Stimulated activated CD8-positive, alpha-beta memory T cell treated with anti-CD3 and anti-CD28 coated beads, Interleukin-7, amount 100 ng/mL, for 1 hour (primary cell): ENCODE measurements around the gene LZTR1.

ENCODE experiments used
- DNase-seq, 2 donors: peaks; one replicate each; pipeline ENCODE4 v3.0.0-alpha.2; 2020; ENCODE audit warnings: low read depth in 2 of 2

Gene LZTR1

DNA sequence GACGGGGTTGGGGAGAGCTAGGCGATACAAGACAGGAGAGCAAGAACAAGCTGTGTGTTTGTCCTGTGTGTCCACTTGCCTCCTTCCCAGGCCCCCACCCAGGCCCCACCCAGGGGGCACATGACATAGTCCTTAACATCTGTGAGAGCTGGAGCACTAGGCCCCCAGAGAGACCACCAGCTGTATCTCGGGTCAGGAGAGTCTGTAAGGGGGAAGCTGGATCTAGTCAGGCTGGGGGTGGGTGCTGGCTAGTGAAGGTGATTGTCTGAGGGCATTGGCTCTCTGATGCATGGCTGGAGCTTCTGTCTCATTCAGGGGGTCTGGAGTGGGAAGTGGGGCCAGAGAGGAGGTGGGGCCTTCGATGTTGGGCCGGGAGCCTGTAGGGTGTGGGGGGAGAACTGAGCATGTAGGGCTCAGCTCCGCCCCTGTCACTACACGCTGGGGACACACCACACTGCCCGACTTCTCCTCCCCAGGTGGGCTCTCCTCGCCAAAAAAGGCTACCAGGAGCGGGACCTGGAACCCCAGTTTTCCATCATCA lies 33.4 kb downstream of the LZTR1 start:
- no peak for DNase-seq

DNA sequence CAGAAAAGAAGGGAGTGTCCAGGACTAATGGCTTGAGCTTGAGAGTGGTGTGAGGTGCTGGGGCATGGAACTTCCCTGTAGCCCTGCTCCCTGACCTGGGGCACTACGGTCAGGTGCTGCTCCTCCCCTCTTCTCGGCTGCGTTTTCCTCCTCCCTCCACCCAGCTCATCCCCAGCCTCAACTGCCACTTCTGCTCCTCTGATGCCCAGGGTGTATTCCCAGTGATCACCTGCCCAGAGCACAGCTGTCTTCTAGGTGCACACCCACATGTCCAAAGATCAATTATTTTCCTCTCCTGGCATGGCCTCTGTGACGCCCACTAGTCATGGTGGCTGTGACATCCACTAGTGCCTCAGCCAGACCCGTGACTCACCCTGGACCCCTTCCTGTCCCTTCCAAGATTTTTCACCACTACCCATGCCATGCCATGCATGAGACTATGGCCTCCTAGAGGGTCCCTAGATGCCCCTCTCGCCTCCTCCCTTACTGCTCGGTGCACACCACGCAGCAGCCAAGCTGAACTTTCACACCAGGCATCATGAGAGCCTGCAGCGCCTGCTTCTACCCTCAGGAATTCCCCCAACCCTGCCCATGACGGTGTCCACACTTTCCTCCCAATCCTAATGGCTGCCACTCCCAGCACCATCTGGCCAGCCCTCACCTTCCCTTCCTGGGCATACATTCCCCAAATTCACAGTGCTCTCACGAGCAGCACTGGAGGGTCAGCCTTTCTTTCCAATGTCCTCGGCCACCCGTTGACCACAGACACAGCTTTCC lies 34.7 kb downstream of the LZTR1 start:
- DNase-seq = no peak

DNA sequence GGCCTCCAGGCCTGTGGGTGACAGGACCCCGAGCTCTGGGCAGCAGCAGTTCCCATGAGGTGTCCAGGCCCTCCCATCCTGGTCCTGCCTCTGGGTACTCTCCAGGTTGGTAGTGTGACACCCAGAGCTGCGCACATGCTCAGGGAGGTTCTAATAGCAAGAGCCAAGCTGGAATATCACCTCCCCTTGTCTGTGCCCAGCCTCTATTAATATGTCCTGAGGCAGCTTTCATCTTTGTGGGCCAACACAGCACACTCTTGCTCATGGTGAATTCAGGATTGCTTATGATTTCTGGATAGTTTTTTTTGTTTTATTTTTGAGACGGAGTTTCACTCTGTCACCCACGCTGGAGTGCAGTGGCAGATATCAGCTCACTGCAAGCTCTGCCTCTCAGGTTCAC lies 36.2 kb downstream of the LZTR1 start:
- DNase-seq = no peak

DNA sequence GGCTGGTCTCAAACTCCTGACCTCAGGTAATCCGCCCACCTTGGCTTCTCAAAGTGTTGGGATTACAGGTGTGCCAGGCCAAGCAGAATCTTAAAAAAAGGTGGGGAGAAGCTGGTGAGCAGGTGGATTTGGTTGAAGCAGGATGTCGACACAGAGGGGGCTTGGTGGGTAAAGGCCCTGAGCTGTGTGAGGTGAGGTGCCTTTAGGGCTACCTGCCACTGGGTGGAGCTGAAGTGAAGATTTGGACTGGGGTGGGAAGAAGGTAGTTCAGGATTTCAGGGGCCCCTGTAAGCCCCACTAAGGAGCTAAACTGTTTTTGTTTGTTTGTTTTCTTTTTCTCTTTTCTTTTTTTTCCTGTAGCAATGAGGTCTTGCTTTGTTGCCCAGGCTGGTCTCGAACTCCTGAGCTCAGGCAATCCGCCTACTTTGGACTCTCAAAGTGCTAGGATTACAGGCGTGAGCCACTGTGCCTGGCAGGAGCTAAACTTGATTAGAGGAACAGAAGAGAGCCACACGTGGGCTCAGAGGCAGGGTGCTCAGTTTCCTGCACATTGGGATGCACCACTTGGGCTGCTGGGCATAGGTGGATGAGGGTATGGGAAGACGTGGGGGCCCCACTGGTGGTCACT lies 38.8 kb downstream of the LZTR1 start:
- DNase-seq = no peak

GRCh38 chr22:21022507-21022906 lies 40.4 kb downstream of the LZTR1 start:
- DNase-seq = no peak

GRCh38 chr22:21022955-21023614 lies 41.0 kb downstream of the LZTR1 start:
- DNase-seq = no peak

DNA sequence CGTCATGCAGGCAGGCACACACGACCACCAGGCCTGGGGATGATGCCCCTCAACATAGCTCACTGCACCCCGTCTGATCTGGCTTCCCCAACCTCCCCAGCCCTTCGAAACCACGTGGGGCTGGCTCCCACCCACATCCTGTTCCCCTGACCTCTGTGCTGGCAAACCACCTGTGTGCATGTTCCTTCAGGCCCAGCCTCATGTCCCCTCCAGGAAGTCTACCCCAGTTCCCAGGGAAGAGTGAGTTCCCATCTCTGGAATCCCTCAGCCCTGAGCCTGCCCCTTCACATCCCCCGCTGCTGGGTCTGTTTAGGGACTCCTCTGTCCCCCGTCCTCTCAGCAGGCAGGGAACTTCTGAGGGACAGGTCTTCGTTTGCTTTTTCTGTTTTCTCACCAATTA lies 43.2 kb downstream of the LZTR1 start:
- no peak for DNase-seq

- DNase-seq = no peak
Observed at GRCh38 chr22:21025763-21026755, 44.0 kb downstream of the LZTR1 start.

- no peak for DNase-seq
Observed at GRCh38 chr22:21026783-21027692, 44.9 kb downstream of the LZTR1 start.

DNA sequence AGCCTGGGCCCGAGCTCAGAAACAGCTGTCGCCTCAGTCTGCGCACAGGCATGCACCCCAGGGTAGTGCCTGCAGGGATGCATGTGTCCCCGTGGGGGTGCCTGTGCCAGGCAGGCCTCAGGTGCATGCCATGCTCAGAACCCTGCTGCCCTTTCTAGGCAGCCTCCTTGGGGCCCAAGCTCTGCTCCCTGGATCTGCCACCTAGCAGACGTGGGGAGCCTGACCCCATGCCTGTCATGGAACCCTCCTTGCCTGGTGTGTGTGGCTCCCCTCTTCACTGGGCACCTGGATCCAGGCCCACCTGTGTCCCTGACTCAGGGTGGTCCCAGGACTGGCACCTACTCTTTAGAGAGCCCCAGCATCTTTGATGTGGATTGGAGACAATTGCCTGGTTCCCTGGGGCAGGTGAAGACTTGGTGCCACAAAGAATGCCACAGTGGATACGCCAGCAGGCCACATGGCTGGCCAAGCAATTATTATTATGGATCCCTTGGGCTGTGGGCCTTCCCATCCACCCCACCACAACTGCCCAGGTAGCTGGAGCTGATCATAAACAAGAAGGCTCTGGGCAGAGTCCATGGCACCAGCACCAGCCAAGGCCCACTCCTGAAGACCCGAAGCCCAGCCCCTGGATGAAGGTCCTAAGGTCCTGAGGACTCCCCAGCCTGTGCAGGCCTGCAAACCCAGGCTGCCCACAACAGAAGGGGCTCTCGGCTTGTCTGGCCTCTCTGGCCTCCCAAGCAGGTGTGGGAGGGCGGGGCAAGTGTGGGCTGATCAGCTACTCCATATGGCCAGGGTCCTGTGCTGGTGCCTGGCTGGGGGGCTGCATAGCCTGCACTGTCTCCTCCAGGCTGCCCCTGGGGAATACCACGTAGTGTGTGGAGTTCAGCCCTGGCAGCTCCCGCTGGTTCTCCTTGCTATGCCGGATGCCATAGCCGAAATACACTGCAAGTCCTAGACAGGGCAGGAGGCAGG lies 46.5 kb downstream of the LZTR1 start:
- DNase-seq = no peak

- DNase-seq = no peak
Observed at GRCh38 chr22:21029486-21030025, 47.5 kb downstream of the LZTR1 start.

- no peak for DNase-seq
Observed at GRCh38 chr22:21030032-21030431, 47.9 kb downstream of the LZTR1 start.

DNA sequence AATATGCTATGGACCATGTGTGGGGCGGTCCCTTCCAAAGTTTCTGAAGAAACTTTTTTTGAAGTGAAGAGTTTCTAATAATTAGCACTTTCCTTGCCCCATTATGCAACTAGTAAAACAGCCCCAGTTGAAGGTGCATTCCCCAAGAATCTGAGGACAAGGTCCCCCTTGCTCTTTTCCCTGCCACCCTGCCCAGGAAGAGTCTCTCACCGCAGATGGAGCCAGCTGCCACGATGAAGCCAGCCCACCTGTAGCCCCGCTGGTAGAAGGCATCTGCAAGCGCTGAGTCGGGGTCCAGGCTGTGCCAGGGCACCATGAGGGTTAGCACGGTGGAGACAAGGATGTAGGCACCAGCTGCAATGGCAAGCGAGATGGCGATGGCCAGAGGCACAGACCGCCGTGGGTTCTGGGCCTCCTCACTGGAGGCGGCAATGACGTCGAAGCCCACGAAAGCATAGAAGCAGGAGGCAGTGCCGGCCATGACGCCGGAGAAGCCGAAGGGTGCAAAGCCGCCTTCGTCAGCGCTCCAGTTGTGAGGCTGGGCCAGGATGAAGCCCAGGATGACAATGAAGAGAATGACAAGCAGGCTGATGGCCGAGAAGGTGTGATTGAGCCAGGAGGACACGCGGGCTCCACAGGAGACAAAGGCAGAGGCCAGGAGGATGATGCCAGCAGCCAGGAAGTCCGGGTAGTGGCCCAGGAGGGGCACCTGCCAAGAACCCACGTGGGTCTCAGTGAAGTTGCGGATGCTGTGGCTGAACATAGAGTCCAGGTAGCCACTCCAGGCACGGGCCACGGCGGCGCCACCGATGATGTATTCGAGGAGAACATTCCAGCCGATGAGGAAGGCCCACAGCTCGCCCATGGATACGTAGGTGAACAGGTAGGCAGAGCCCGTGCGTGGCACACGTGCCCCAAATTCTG lies 48.8 kb downstream of the LZTR1 start:
- DNase-seq = no peak

DNA sequence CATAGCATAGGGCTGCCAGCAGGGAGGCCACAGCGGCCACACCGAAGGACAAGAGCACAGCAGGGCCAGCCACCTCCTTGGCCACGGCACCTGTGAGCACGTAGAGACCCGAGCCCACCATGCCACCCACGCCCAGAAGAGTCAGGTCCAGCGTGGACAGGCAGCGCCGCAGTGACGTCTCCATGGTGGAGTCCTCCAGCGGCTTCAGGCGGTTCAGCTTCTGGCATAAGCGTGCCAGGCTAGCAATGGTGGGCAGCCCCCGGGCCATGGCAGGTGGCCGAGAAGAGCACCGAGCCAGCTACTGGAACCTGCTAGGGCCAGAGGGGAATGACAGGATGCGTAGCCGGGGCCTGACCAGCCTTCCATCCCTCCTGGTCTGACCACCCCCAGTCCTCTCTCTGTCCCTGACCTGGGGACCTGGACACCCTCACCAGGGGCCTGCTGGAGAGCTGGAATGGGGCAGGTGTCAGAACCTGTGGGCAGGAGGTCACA lies 49.5 kb downstream of the LZTR1 start:
- DNase-seq = no peak

DNA sequence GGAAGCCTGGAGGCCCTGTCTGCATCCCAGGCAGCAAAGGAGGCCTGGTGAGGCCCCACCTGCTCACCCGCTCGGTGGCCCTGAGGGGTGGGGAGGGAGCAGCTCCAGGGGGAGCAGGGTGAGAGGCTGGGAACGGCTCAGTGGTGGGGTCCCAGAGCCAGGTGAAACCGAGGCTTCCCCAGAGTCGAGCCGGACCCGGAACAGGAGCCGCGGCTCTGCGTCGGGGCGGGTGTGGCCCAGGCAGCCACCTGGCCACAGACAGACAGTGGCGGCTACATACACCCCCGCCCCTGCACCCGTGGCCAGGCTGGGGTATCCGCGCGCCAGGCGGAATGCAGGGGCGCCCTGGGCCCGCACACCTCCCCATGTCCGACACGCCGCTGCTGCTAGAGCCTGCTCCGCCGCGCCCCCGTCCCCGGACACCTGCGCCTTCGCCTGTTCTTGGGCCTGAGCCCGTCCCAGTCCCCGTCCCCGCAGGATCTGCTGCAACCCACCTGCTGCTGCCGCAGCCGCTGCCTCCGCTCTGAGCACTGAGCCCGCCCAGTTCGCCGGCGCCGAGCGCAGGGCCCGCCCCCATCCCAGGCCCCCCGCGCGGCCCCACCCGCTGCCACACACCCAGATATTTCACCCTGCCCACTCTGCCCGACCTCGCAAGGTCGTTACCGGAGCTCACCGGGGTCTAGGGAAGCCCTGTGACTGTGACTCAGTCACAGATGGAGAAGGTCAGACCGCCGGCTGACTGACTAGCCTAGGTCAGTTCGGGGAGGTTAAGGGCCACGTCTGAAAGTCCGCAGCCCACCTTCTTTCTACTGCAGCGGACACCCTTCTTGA lies 50.2 kb downstream of the LZTR1 start, which contains the start of gene SLC7A4:
Gene SLC7A4 (minus strand): TSS at position 525 of the 831 bp plus-strand sequence. CDS start 749 bp downstream, outside the sequence.
- DNase-seq = no peak

DNA sequence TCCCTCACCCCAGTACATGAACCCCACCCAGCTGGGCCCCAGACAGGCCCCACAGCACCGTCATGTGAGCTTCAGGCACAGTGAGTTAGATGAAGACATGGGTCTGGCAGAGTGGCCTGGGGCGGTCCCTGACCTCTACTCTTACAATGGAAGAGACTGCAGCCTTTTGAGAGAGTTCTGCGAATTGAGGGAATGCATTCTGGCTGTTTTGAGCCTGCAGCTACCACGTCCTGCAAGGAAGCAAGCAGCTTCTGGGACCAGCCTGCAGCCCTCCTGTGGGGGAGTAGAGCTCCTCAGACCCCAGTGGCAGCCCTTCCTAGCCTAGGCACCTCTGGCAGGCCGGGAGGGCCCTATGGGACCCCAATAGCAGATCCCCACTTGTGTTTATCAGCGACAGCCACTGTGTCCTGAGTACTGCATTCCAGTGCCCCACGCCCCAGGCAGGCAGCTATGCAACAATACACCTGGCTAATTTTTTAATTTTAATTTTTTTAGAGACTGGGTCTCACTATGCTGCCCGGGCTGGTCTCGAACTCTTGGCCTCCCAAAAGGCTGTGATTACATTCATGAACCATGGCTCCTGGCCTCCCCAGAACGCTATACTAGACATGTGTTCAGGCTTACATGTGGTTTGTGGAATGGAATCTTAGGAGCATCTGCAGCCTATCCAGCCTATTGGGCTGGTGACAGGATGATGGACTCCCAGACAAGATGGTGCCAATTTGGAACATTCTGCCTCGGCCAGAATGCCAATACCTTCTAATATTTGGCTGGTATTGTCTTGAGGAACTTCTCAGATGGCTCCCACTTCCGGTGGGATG lies 51.0 kb downstream of the LZTR1 start:
- DNase-seq = no peak
